HG03521 (cell line): ENCODE data around the gene SPC24.
"Not testable (repeated sequence)": the region's sequence is repeated elsewhere in the genome, so short reads cannot be mapped to it uniquely, and the experiment has no call there.

Experiments
- ATAC-seq: cut with Tn5 transposase; IDR thresholded peaks from one replicate; pipeline ENCODE4 v1.9.1; 2021; ENCODE audit warnings: mild to moderate bottlenecking, moderate library complexity; ENCODE audit not compliant: unreplicated experiment

SPC24 gene

GRCh38 chr19:11166281-11167142, 10.9 kb upstream of the SPC24 start:
- no peak for ATAC-seq

DNA sequence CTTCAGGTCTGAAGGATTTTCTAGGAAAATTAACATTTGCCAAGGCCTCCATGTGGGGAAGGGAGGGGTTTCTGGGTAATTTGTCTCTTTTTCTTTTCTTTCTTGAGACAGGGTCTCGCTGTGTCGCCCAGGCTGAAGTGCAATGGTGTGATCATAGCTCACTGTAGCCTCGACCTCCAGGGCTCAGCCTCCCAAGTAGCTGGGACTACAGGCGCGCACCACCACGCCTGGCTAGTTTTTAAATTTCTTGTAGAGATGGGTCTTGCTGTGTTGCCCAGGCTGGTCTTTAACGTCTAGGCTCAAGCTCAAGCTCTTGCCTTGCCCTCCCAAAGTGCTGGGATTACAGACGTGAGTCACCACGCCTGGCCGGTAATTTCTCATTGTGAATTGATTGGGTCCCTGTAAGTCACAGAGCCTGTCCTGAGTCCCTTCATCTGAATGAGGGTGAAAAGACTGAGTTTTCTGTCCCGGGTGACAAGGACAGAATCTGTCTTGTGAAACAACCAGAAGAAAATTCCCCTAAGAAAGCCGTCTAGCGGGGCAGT, 10.0 kb upstream of the SPC24 start:
- ATAC-seq: no peak

GRCh38 chr19:11164879-11165406, 9.4 kb upstream of the SPC24 start:
- ATAC-seq: no peak

- no peak for ATAC-seq
These were observed 8.7 kb upstream of the SPC24 start for GRCh38 chr19:11164296-11164695.

DNA sequence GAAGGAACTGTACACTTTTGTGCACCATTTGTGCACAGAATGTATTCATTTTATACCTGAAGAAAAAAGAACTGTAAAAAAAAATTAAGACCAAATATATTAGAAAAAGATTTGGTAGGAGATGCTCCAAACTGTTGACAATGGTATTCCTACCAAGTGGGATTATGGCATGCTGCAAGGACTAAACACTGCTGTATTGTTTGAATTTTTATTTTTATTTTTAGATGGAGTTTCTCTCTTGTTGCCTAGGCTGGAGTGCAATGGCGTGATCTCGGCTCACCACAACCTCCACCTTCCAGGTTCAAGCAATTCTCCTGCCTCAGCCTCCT, 4.8 kb upstream of the SPC24 start:
- ATAC-seq: not testable (repeated sequence)

GRCh38 chr19:11159598-11160439, 4.2 kb upstream of the SPC24 start:
- ATAC-seq: no peak

DNA sequence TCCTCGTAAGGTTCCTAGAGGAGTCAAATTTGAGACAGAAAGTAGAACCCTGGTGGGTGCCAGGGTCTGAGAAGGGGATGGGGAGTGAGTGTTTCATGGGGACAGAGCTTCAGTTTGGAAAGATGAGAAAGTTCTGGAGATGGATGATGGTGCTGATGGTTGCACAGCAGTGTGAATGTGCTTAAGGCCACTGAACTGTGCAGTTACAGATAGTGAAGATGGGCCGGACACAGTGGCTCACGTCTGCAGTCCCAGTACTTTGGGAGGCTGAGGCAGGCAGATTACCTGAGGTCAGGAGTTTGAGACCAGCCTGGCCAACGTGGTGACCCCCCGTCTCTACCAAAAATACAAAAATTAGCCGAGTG, 917 bp downstream of the SPC24 start:
- no peak for ATAC-seq

- ATAC-seq: no peak
These were observed 3.1 kb downstream of the SPC24 start for GRCh38 chr19:11152318-11153062.

- no peak for ATAC-seq
These were observed 4.4 kb downstream of the SPC24 start for GRCh38 chr19:11151181-11151580.

GRCh38 chr19:11148001-11148400, 7.6 kb downstream of the SPC24 start:
- no peak for ATAC-seq

DNA sequence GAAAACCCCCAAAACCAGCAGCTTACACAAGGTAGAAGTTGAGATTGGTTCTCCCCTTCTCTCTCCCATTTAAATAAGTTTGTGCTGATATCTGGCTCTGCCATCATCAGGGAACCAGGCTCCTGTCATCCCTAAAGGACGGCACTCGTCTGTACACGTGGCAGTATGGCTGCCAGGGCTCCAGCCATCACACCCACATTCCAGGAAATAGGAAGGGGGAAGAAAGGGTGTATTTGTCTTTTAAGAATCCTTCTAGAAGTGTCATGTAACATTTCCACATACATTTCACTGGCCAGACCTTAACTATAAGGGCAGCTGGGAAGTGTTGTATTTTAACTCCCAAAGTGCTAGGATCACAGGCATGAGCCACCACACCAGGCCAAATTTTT, 10.1 kb downstream of the SPC24 start:
- ATAC-seq: no peak

DNA sequence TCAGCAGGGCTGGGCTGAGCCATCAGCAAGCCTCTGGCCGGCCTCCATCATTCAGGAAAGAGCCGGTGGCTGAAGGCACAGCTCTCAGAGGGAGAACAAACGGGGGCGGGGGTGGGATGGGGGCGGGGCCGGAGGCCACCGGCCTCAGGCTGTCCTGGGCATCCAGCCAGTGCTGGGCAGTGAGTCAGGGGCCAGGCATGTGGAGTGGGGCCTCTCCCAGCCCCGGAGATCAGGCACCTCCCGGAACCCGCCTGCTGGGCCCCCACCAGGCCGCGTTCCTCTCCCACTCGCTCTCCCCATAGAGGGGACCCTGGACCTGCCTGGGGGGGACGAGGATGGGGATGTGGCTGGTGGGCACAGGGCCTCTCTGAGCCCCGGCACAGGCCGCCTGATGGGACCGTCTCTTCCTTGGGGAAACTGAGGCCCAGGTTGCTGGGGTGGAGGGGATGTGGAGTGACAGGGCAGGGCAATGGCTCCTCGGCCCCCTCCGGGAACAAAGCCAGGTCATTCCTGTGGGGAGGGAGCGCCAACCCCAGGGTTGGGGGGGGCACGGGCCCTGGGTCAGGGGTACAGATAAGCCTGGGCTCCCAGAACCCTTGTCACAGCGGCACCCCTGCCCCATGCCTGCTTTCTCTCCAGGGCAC, 12.9 kb downstream of the SPC24 start:
- no peak for ATAC-seq

DNA sequence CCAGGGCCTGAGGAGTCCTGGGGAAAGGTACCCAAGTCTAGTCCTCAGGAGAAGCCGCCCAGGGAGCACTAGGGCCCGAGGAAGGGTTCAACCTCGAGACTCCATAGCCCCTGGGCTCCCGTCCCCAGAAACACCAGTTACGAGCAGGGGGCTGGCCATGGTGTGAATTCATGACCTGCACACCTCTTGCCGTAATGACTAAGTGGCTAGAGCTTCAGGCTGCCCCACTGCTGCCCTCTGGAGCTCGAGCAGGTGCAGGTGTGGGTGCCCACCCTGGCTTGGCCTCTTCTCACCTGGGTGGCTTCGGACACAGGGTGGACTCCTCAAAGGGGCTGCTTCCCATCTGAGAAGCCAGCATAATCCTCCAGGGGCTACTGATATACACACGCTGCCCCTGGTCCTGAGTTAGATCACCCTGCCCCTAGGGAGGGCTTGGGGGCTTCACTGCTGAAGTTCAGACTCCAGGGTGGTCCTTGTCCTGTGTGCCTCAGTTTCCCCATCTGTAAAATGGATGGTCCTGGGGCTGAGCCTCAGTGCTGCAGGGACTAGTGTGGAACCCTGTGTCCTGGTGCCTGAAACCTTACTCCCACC, 13.6 kb downstream of the SPC24 start:
- no peak for ATAC-seq

GRCh38 chr19:11140896-11141295, 14.7 kb downstream of the SPC24 start:
- no peak for ATAC-seq

GRCh38 chr19:11140023-11140538, 15.5 kb downstream of the SPC24 start:
- not testable (repeated sequence) for ATAC-seq

- ATAC-seq: no peak
These were observed 16.8 kb downstream of the SPC24 start for GRCh38 chr19:11138601-11139300.

GRCh38 chr19:11137542-11138384, 17.8 kb downstream of the SPC24 start:
- ATAC-seq: no peak

DNA sequence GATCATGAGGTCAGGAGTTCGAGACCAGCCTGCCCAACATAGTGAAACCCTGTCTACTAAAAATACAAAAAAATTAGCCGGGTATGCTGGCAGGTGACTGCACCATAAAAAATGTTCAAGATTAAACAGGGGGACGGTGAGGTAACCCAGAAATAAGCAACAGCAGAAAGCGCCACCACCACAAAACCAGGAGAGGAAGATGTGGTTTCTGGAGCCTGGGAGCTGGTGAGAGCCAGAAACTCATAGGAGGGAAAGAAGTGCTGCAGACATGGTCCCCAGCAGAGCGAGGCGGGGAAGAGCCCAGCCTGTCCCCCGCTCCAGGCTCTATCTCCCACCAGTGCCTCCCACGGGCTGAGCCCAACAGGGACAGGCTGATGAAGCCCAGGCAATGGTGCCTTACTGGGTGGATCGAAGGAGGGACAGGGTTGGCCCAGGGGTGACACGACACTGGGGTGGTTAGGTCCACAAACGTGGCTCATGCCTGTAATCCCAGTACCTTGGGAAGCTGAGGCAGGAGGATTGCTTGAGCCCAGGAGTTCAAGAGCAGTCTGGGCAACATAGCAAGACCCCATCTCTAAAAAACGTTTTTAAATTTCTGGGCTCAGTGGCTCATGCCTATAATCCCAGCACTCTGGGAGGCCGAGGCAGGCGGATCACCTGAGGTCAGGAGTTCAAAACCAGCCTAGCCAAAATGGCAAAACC, 19.0 kb downstream of the SPC24 start:
- ATAC-seq: no peak
